SU-DHL-6 (cell line): ENCODE data around the gene PSMB8.

Experiments used
- CTCF ChIP-seq: fragments of 200-600 bp; sonication (generic); IDR thresholded peaks from one replicate; pipeline ENCODE4 v1.5.1; 2017; ENCODE audit warnings: antibody characterized with exemption, mild to moderate bottlenecking, low read length, moderate library complexity; ENCODE audit not compliant: insufficient read depth, poor library complexity, severe bottlenecking
- EZH2phosphoT487 ChIP-seq: fragments of 200-600 bp; sonication (generic), shearing (Covaris generic); conservative IDR thresholded peaks from 2 replicates; pipeline ENCODE4 v1.6.1; 2018; ENCODE audit warnings: mild to moderate bottlenecking, antibody characterized with exemption, low read length, moderate library complexity, mixed read lengths

GRCh38 chr6:32799168-32799567 lies 44.7 kb downstream of the PSMB8 start:
- no peak for TF ChIP-seq CTCF
- TF ChIP-seq EZH2phosphoT487: no peak
